Mucosa of rectum (tissue), 2 donors: Measurements from ENCODE around the gene ANKRD6.

Source experiments
- H3K27ac ChIP-seq, 2 donors: one replicate each; pipeline ENCODE4 v1.7.0; 2013; ENCODE audit warnings: inconsistent platforms in 2 of 2, low read depth in 2 of 2, low read length in 2 of 2
- H3K27me3 ChIP-seq, 2 donors: one replicate each; pipeline ENCODE4 v1.7.0; 2013; ENCODE audit warnings: low read length in 2 of 2; ENCODE audit not compliant: control insufficient read depth in 2 of 2, insufficient read depth in 2 of 2
- H3K36me3 ChIP-seq, 2 donors: one replicate each; pipeline ENCODE4 v1.7.0; 2013; ENCODE audit warnings: low read length in 2 of 2; ENCODE audit not compliant: control insufficient read depth in 2 of 2, insufficient read depth in 2 of 2
- H3K4me1 ChIP-seq, 2 donors: one replicate each; pipeline ENCODE4 v1.7.0; 2013; ENCODE audit warnings: low read length in 2 of 2, mild to moderate bottlenecking in 1 of 2; ENCODE audit not compliant: control insufficient read depth in 2 of 2, insufficient read depth in 2 of 2
- H3K4me3 ChIP-seq, 2 donors: one replicate each; pipeline ENCODE4 v1.7.0; 2013; ENCODE audit warnings: low read length in 2 of 2
- H3K9ac ChIP-seq, 2 donors: one replicate each; pipeline ENCODE4 v1.7.0; 2013; ENCODE audit warnings: low read length in 2 of 2, low read depth in 1 of 2, mild to moderate bottlenecking in 1 of 2
- H3K9me3 ChIP-seq, 2 donors: one replicate each; pipeline ENCODE4 v1.7.0; 2013; ENCODE audit warnings: low read length in 2 of 2; ENCODE audit not compliant: control insufficient read depth in 2 of 2
- donor health status: healthy.
- donor health status: Normal muscosa, but diverticular disease.

Gene ANKRD6

GRCh38 chr6:89547281-89547680, 114.3 kb downstream of the ANKRD6 start:
- Histone ChIP-seq H3K9me3 (no peaks in the 10 kb centered on the region), H3K27ac (no peak overlapping the region), H3K9ac (no peak overlapping the region), H3K4me1 (no peaks in the 10 kb centered on the region), H3K36me3 (no peaks in the 10 kb centered on the region), H3K27me3 (no peaks in the 10 kb centered on the region), H3K4me3 (no peak overlapping the region)

- Histone ChIP-seq H3K27ac (no peak overlapping the region), H3K9ac (no peak overlapping the region), H3K36me3 (no peaks in the 10 kb centered on the region), H3K9me3 (no peaks in the 10 kb centered on the region), H3K4me3 (no peak overlapping the region), H3K27me3 (no peaks in the 10 kb centered on the region), H3K4me1 (no peaks in the 10 kb centered on the region)
Observed at GRCh38 chr6:89553431-89553830, 120.5 kb downstream of the ANKRD6 start.

- no peaks in the 10 kb centered on the region for H3K27me3 ChIP-seq
- no peak overlapping the region for H3K27ac ChIP-seq
- H3K9me3 ChIP-seq, result no peaks in the 10 kb centered on the region
- no peak overlapping the region for H3K9ac ChIP-seq
- no peaks in the 10 kb centered on the region for H3K36me3 ChIP-seq
- no peaks in the 10 kb centered on the region for H3K4me1 ChIP-seq
- no peak overlapping the region for H3K4me3 ChIP-seq
Observed at GRCh38 chr6:89554106-89554505, 121.2 kb downstream of the ANKRD6 start.

GRCh38 chr6:89555031-89555430, 122.1 kb downstream of the ANKRD6 start:
- Histone ChIP-seq H3K27ac (no peak overlapping the region), H3K4me1 (no peaks in the 10 kb centered on the region), H3K9me3 (no peaks in the 10 kb centered on the region), H3K9ac (no peak overlapping the region), H3K27me3 (no peaks in the 10 kb centered on the region), H3K36me3 (no peaks in the 10 kb centered on the region), H3K4me3 (no peak overlapping the region)

- no peaks in the 10 kb centered on the region for H3K27me3 ChIP-seq
- H3K4me1 ChIP-seq, result no peaks in the 10 kb centered on the region
Observed at GRCh38 chr6:89555806-89556205, 122.9 kb downstream of the ANKRD6 start.

GRCh38 chr6:89559487-89559886, 126.5 kb downstream of the ANKRD6 start:
- Histone ChIP-seq H3K9ac (no peak overlapping the region), H3K36me3 (no peaks in the 10 kb centered on the region), H3K9me3 (no peaks in the 10 kb centered on the region), H3K4me1 (no peaks in the 10 kb centered on the region), H3K27me3 (no peaks in the 10 kb centered on the region), H3K27ac (no peak overlapping the region), H3K4me3 (no peak overlapping the region)

More at GRCh38 chr6:89555806-89556205, 122.9 kb downstream of the ANKRD6 start:
- Histone ChIP-seq H3K27ac (no peak overlapping the region), H3K4me3 (no peak overlapping the region), H3K9me3 (no peaks in the 10 kb centered on the region), H3K36me3 (no peaks in the 10 kb centered on the region), H3K9ac (no peak overlapping the region)

GRCh38 chr6:89562093-89562973, 129.4 kb downstream of the ANKRD6 start:
- Histone ChIP-seq H3K36me3 (no peaks in the 10 kb centered on the region), H3K27ac (no peak overlapping the region), H3K9ac (no peak overlapping the region), H3K4me3 (no peak overlapping the region), H3K9me3 (no peaks in the 10 kb centered on the region), H3K4me1 (no peaks in the 10 kb centered on the region), H3K27me3 (no peaks in the 10 kb centered on the region)

GRCh38 chr6:89563866-89564265, 130.9 kb downstream of the ANKRD6 start:
- no peaks in the 10 kb centered on the region for H3K27me3 ChIP-seq
- no peak overlapping the region for H3K4me3 ChIP-seq
- H3K27ac ChIP-seq, result no peak overlapping the region
- H3K36me3 ChIP-seq, result no peaks in the 10 kb centered on the region
- H3K9me3 ChIP-seq, result no peaks in the 10 kb centered on the region
- no peak overlapping the region for H3K9ac ChIP-seq
- no peaks in the 10 kb centered on the region for H3K4me1 ChIP-seq

- Histone ChIP-seq H3K27ac (no peak overlapping the region), H3K36me3 (no peaks in the 10 kb centered on the region), H3K27me3 (no peaks in the 10 kb centered on the region), H3K4me1 (no peaks in the 10 kb centered on the region), H3K9ac (no peak overlapping the region), H3K9me3 (no peaks in the 10 kb centered on the region), H3K4me3 (no peak overlapping the region)
Observed at GRCh38 chr6:89564752-89565427, 131.9 kb downstream of the ANKRD6 start.

GRCh38 chr6:89566008-89566800, 133.3 kb downstream of the ANKRD6 start:
- no peak overlapping the region for H3K27ac ChIP-seq
- H3K4me1 ChIP-seq, result no peaks in the 10 kb centered on the region
- H3K9me3 ChIP-seq, result no peaks in the 10 kb centered on the region
- no peak overlapping the region for H3K4me3 ChIP-seq
- no peaks in the 10 kb centered on the region for H3K27me3 ChIP-seq
- H3K36me3 ChIP-seq, result no peaks in the 10 kb centered on the region
- no peak overlapping the region for H3K9ac ChIP-seq
